H9 (cell line): ENCODE data around the gene SZRD1. TPM values are rescaled to one million over a fixed set of nuclear protein-coding genes. Genes with fewer than 3 reads are reported as not detected.

Experiments
- DNase-seq: peaks from one replicate; pipeline ENCODE4 v3.0.0-alpha.2; 2017
- H2AFZ ChIP-seq: one replicate; pipeline ENCODE4 v1.6.1; 2013; ENCODE audit warnings: mild to moderate bottlenecking, low read length, control low read depth, moderate library complexity
- H2AK5ac ChIP-seq: 2 replicates; pipeline ENCODE4 v1.6.1; 2013; ENCODE audit warnings: low read length, control low read depth, mixed read lengths; ENCODE audit not compliant: insufficient read length
- H2BK120ac ChIP-seq: one replicate; pipeline ENCODE4 v1.6.1; 2013; ENCODE audit warnings: low read depth, mild to moderate bottlenecking, low read length, control low read depth, inconsistent platforms; ENCODE audit not compliant: poor library complexity, severe bottlenecking
- H2BK12ac ChIP-seq: 2 replicates; pipeline ENCODE4 v1.6.1; 2013; ENCODE audit warnings: low read length, control low read depth, mixed read lengths, low read depth; ENCODE audit not compliant: insufficient read length
- H2BK15ac ChIP-seq: 2 replicates; pipeline ENCODE4 v1.6.1; 2013; ENCODE audit warnings: low read depth, low read length, control low read depth
- H2BK20ac ChIP-seq: one replicate; pipeline ENCODE4 v1.6.1; 2013; ENCODE audit warnings: low read depth, mild to moderate bottlenecking, low read length, control low read depth, inconsistent platforms; ENCODE audit not compliant: poor library complexity, severe bottlenecking
- H2BK5ac ChIP-seq: 2 replicates; pipeline ENCODE4 v1.6.1; 2013; ENCODE audit warnings: low read length, control low read depth, mixed read lengths; ENCODE audit not compliant: insufficient read length
- H3K14ac ChIP-seq: 2 replicates; pipeline ENCODE4 v1.6.1; 2013; ENCODE audit warnings: low read length, control low read depth; ENCODE audit not compliant: insufficient read depth
- H3K18ac ChIP-seq: 2 replicates; pipeline ENCODE4 v1.6.1; 2013; ENCODE audit warnings: low read depth, mild to moderate bottlenecking, mixed read lengths, low read length, control low read depth; ENCODE audit not compliant: insufficient read length
- H3K23ac ChIP-seq: 2 replicates; pipeline ENCODE4 v1.6.1; 2013; ENCODE audit warnings: low read length, control low read depth, mixed read lengths, low read depth; ENCODE audit not compliant: insufficient read length
- H3K23me2 ChIP-seq: 2 replicates; pipeline ENCODE4 v1.6.1; 2013; ENCODE audit warnings: low read depth, mild to moderate bottlenecking, mixed read lengths, low read length, control low read depth; ENCODE audit not compliant: insufficient read length, poor library complexity, severe bottlenecking
- H3K27ac ChIP-seq: 2 replicates; pipeline ENCODE4 v1.5.1; 2013; ENCODE audit warnings: low read length, control low read depth, mixed read lengths, low read depth; ENCODE audit not compliant: insufficient read length
- H3K27me3 ChIP-seq: 2 replicates; pipeline ENCODE4 v1.6.1; 2013; ENCODE audit warnings: low read length, control low read depth, inconsistent platforms; ENCODE audit not compliant: insufficient read depth
- H3K4ac ChIP-seq: 2 replicates; pipeline ENCODE4 v1.6.1; 2013; ENCODE audit warnings: low read depth, mild to moderate bottlenecking, control low read depth, inconsistent platforms, low read length, moderate library complexity
- H3K4me1 ChIP-seq: 2 replicates; pipeline ENCODE4 v1.6.1; 2013; ENCODE audit warnings: low read length, control low read depth, inconsistent platforms; ENCODE audit not compliant: insufficient read depth
- H3K4me2 ChIP-seq: 2 replicates; pipeline ENCODE4 v1.6.1; 2013; ENCODE audit warnings: low read length, control low read depth, mixed read lengths; ENCODE audit not compliant: insufficient read length, insufficient read depth
- H3K56ac ChIP-seq: 2 replicates; pipeline ENCODE4 v1.6.1; 2013; ENCODE audit warnings: low read depth, mild to moderate bottlenecking, mixed read lengths, low read length, control low read depth; ENCODE audit not compliant: insufficient read length
- H3K79me1 ChIP-seq: 2 replicates; pipeline ENCODE4 v1.6.1; 2013; ENCODE audit warnings: low read depth, mild to moderate bottlenecking, moderate library complexity, low read length, control low read depth, inconsistent platforms; ENCODE audit not compliant: insufficient read depth, poor library complexity, severe bottlenecking
- H3K79me2 ChIP-seq: 2 replicates; pipeline ENCODE4 v1.6.1; 2013; ENCODE audit warnings: low read length, control low read depth, inconsistent platforms; ENCODE audit not compliant: insufficient read depth
- H3K9ac ChIP-seq: 2 replicates; pipeline ENCODE4 v1.6.1; 2013; ENCODE audit warnings: low read length, control low read depth, mixed read lengths; ENCODE audit not compliant: insufficient read length; ENCODE audit errors: extremely low read depth
- H3K9me3 ChIP-seq: one replicate; pipeline ENCODE4 v1.6.1; 2013; ENCODE audit warnings: low read depth, low read length, inconsistent platforms; ENCODE audit not compliant: control insufficient read depth
- H3T11ph ChIP-seq: one replicate; pipeline ENCODE4 v1.6.1; 2013; ENCODE audit warnings: mild to moderate bottlenecking, low read length, control low read depth, inconsistent platforms
- H4K20me1 ChIP-seq: one replicate; pipeline ENCODE4 v1.6.1; 2013; ENCODE audit not compliant: control insufficient read depth, insufficient read length, insufficient read depth
- H4K5ac ChIP-seq: 2 replicates; pipeline ENCODE4 v1.6.1; 2013; ENCODE audit warnings: low read depth, mild to moderate bottlenecking, mixed read lengths, low read length, control low read depth; ENCODE audit not compliant: insufficient read length
- H4K8ac ChIP-seq: replicated peaks from 2 replicates; pipeline ENCODE4 v1.6.1; 2013; ENCODE audit warnings: low read length, control low read depth, mixed read lengths, low read depth; ENCODE audit not compliant: insufficient read length
- H4K91ac ChIP-seq: 2 replicates; pipeline ENCODE4 v1.6.1; 2013; ENCODE audit warnings: low read depth, mild to moderate bottlenecking, moderate library complexity, mixed read lengths, low read length, control low read depth; ENCODE audit not compliant: insufficient read length
- H3K27ac Mint-ChIP-seq, 3 experiments: 2 replicates in 2 of 3; 3 replicates in 1 of 3; pipeline ENCODE4 v1.8.0; 2020 to 2021; ENCODE audit warnings: mixed read lengths in 3 of 3, mild to moderate bottlenecking in 1 of 3, moderate library complexity in 1 of 3
- H3K27me3 Mint-ChIP-seq: 2 replicates; pipeline ENCODE4 v1.8.0; 2021; ENCODE audit warnings: low read depth, mild to moderate bottlenecking, moderate library complexity, mixed read lengths
- H3K36me3 Mint-ChIP-seq, 3 experiments: 2 replicates in 2 of 3; 3 replicates in 1 of 3; pipeline ENCODE4 v1.8.0; 2020 to 2021; ENCODE audit warnings: low read depth in 3 of 3, mixed read lengths in 3 of 3; ENCODE audit not compliant: insufficient read depth in 1 of 3
- H3K4me1 Mint-ChIP-seq, 2 experiments: 2 replicates each; pipeline ENCODE4 v1.8.0; 2020; ENCODE audit warnings: mixed read lengths in 2 of 2
- H3K4me3 Mint-ChIP-seq, 2 experiments: 2 replicates in 1 of 2; 3 replicates in 1 of 2; pipeline ENCODE4 v1.8.0; 2020 to 2021; ENCODE audit warnings: mild to moderate bottlenecking in 2 of 2, mixed read lengths in 2 of 2, moderate library complexity in 1 of 2
- H3K9me3 Mint-ChIP-seq, 2 experiments: 2 replicates in 1 of 2; 3 replicates in 1 of 2; pipeline ENCODE4 v1.8.0; 2020; ENCODE audit warnings: mild to moderate bottlenecking in 2 of 2, mixed read lengths in 2 of 2, moderate library complexity in 1 of 2
- WGBS: extraction: QIAGEN DNeasy Blood & Tissue Kit; methylation state at CpG from one replicate; pipeline ENCODE4 v1.1.7; 2013; ENCODE audit warnings: missing lambda C conversion rate, low lambda C conversion rate, mixed read lengths; ENCODE audit not compliant: insufficient read length; ENCODE audit errors: extremely low coverage; 5-methylcytosine and 5-hydroxymethylcytosine counted together
- total RNA-seq: library from RNA; stranded (reverse); gene quantifications from 2 replicates; pipeline ENCODE4 v1.2.1, GENCODE V29; 2021
- TF ChIP-seq, protein P1 (sequence below): fragments of 200-600 bp; sonication (generic); conservative IDR thresholded peaks from 3 replicates; pipeline ENCODE4 v1.8.0; 2021; ENCODE audit warnings: antibody characterized with exemption, mild to moderate bottlenecking

The SZRD1 gene
- total RNA-seq, 1 experiment from 2014 or later = 118 TPM

DNA sequence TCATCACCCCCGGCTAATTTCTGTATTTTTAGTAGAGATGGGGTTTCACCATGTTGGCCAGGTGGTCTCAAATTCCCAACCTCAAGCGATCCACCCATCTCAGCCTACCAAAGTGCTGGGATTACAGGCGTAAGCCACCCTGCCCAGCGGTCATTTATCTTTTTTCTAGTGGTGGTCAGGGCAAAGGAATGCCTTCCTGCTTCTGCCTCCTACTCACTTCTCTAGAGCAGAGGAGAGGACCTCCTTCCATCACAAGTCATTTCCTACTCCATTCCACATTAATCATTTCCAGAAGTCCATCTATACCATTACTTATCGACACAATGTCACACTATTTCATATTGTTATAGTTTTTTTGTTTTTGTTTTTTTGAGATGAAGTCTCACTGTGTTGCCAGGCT lies 28.1 kb upstream of the SZRD1 start:
- H3K23ac ChIP-seq = no peak overlapping the region
- no peaks in the 10 kb centered on the region for H3K23me2 ChIP-seq
- WGBS = 100% methylated on average over 1 of the region's 5 CpGs
- H4K91ac ChIP-seq = no peak overlapping the region
- no peak overlapping the region for H4K5ac ChIP-seq
- H3K36me3 Mint-ChIP-seq = peaks cover 0 to 3% (median 0%) of the 10 kb centered on the region in 3 experiments; a peak in 2 of 7 replicates
- no peak overlapping the region for H3T11ph ChIP-seq
- H3K56ac ChIP-seq = no peak overlapping the region
- H2BK15ac ChIP-seq = no peak overlapping the region
- no peak overlapping the region for H3K14ac ChIP-seq
- H3K4me1 Mint-ChIP-seq = peaks cover 7 to 8% of the 10 kb centered on the region in 2 experiments
- H3K4me1 ChIP-seq = 0 out of 2 replicates have a peak, but pooled peaks cover 4% of the 10 kb centered on the region
- no peak overlapping the region for H3K27ac ChIP-seq
- H3K27ac Mint-ChIP-seq = no peak overlapping the region
- no peak overlapping the region for H3K4ac ChIP-seq
- peaks cover 3% of the 10 kb centered on the region; the same call in 1 of the 2 replicates for H3K79me2 ChIP-seq
- no peak overlapping the region for H2AFZ ChIP-seq
- H3K9ac ChIP-seq = no peak overlapping the region
- H4K20me1 ChIP-seq = no peaks in the 10 kb centered on the region
- H2BK20ac ChIP-seq = no peak overlapping the region
- H3K27me3 Mint-ChIP-seq = no peaks in the 10 kb centered on the region
- no peaks in the 10 kb centered on the region for H3K9me3 Mint-ChIP-seq
- no peaks in the 10 kb centered on the region for H3K9me3 ChIP-seq
- H2BK12ac ChIP-seq = no peak overlapping the region
- H2BK120ac ChIP-seq = no peak overlapping the region
- TF ChIP-seq, protein P1, sequence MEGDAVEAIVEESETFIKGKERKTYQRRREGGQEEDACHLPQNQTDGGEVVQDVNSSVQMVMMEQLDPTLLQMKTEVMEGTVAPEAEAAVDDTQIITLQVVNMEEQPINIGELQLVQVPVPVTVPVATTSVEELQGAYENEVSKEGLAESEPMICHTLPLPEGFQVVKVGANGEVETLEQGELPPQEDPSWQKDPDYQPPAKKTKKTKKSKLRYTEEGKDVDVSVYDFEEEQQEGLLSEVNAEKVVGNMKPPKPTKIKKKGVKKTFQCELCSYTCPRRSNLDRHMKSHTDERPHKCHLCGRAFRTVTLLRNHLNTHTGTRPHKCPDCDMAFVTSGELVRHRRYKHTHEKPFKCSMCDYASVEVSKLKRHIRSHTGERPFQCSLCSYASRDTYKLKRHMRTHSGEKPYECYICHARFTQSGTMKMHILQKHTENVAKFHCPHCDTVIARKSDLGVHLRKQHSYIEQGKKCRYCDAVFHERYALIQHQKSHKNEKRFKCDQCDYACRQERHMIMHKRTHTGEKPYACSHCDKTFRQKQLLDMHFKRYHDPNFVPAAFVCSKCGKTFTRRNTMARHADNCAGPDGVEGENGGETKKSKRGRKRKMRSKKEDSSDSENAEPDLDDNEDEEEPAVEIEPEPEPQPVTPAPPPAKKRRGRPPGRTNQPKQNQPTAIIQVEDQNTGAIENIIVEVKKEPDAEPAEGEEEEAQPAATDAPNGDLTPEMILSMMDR = no peak
- H3K4me3 Mint-ChIP-seq = no peak overlapping the region
- peaks cover 8% of the 10 kb centered on the region for H3K79me1 ChIP-seq
- no peak overlapping the region for H3K18ac ChIP-seq
- no peak overlapping the region for H3K4me2 ChIP-seq
- H2AK5ac ChIP-seq = no peak overlapping the region
- H4K8ac ChIP-seq = no peak overlapping the region
- no peak overlapping the region for H2BK5ac ChIP-seq
- DNase-seq = no peak
- no peaks in the 10 kb centered on the region for H3K27me3 ChIP-seq
